Endothelial cell of umbilical vein (primary cell): ENCODE results near the gene HIRA. TPM values are rescaled to one million over a fixed set of nuclear protein-coding genes. Genes with fewer than 3 reads are reported as not detected.

ENCODE experiments used
- BruUV-seq: library from RNA; stranded (reverse); fragments of 400-500 nt; replicated peaks from 2 replicates; lab custom pipeline; 2021; lab: Mats Ljungman, UMichigan
- CTCF ChIA-PET: fragments of 300-600, 350-600 bp; sonication (Branson Sonifier 250); formaldehyde crosslinking; loops from one replicate; lab custom pipeline; 2021; ENCODE audit warnings: antibody characterized with exemption, inconsistent platforms; lab: Charles Lee
- POLR2A ChIA-PET: fragments of 300-600, 350-600 bp; sonication (Branson Sonifier 250); formaldehyde crosslinking; loops from one replicate; lab custom pipeline; 2021; ENCODE audit warnings: antibody characterized with exemption, inconsistent platforms; lab: Charles Lee
- DNase-seq: peaks from one replicate; pipeline ENCODE4 v3.0.0-alpha.2; 2011; ENCODE audit warnings: low read depth, low spot score
- FAIRE-seq: peaks from 2 replicates; lab custom pipeline; 2011; peaks lifted over from hg19 to GRCh38; lab: Jason Lieb, UNC
- H2AFZ ChIP-seq: 2 replicates; pipeline ENCODE4 v1.6.0; 2012; ENCODE audit warnings: low read depth, low read length, control low read depth, inconsistent platforms
- H3K27ac ChIP-seq: 2 replicates; pipeline ENCODE4 v1.5.1; 2011; ENCODE audit warnings: low read depth, mild to moderate bottlenecking, control low read depth, low read length, moderate library complexity; ENCODE audit not compliant: insufficient read depth
- H3K27me3 ChIP-seq, 2 experiments: 2 replicates each; pipeline versions ENCODE4 v1.6.0 to v1.6.1; 2011; ENCODE audit warnings: low read length in 2 of 2, mixed read lengths in 1 of 2; ENCODE audit not compliant: control insufficient read depth in 2 of 2, insufficient read depth in 2 of 2
- H3K36me3 ChIP-seq, 2 experiments: 2 replicates in 1 of 2; 3 replicates in 1 of 2; pipeline ENCODE4 v1.5.1; 2011; ENCODE audit warnings: low read length in 2 of 2, mild to moderate bottlenecking in 1 of 2, moderate library complexity in 1 of 2; ENCODE audit not compliant: control insufficient read depth in 2 of 2, insufficient read depth in 2 of 2; ENCODE audit errors: extremely low read depth in 1 of 2
- H3K4me1 ChIP-seq: 3 replicates; pipeline ENCODE4 v1.5.1; 2011; ENCODE audit warnings: mild to moderate bottlenecking, low read length; ENCODE audit not compliant: control insufficient read depth, insufficient read depth; ENCODE audit errors: extremely low read depth
- H3K4me2 ChIP-seq: 2 replicates; pipeline ENCODE4 v1.6.1; 2011; ENCODE audit warnings: low read length, control low read depth, mixed read lengths; ENCODE audit not compliant: insufficient read depth
- H3K4me3 ChIP-seq, 3 experiments: fragments of 200-600 bp in 1 of 3; sonication (generic), shearing (Covaris generic) in 1 of 3; replicated peaks in 1 of 3; 2 replicates each; pipeline ENCODE4 v1.5.1; 2011 to 2016; ENCODE audit warnings: control low read depth in 3 of 3, low read length in 3 of 3, mild to moderate bottlenecking in 2 of 3, inconsistent platforms in 1 of 3, low read depth in 1 of 3, moderate library complexity in 1 of 3; ENCODE audit not compliant: insufficient read depth in 1 of 3
- H3K79me2 ChIP-seq: 2 replicates; pipeline ENCODE4 v1.6.0; 2012; ENCODE audit warnings: low read length, inconsistent platforms; ENCODE audit not compliant: control insufficient read depth, insufficient read depth
- H3K9ac ChIP-seq: replicated peaks from 2 replicates; pipeline ENCODE3; 2011; ENCODE audit warnings: low read length, control low read depth; ENCODE audit not compliant: insufficient read depth; ENCODE audit errors: extremely low read depth
- H3K9me1 ChIP-seq: replicated peaks from 3 replicates; pipeline ENCODE4 v1.6.0; 2011; ENCODE audit warnings: mild to moderate bottlenecking, low read length; ENCODE audit not compliant: control insufficient read depth, insufficient read depth; ENCODE audit errors: extremely low read depth
- H3K9me3 ChIP-seq: replicated peaks from 2 replicates; pipeline ENCODE4 v1.5.1; 2012; ENCODE audit warnings: low read length, inconsistent platforms; ENCODE audit not compliant: control insufficient read depth, insufficient read depth
- H4K20me1 ChIP-seq: replicated peaks from 2 replicates; pipeline ENCODE3; 2011; ENCODE audit warnings: mild to moderate bottlenecking, low read length; ENCODE audit not compliant: control insufficient read depth, insufficient read depth; ENCODE audit errors: extremely low read depth
- CTCF ChIP-seq, 2 donors: IDR thresholded peaks; 1 replicate in 1 of 2; 2 replicates in 1 of 2; pipeline ENCODE4 v1.5.1; 2011; ENCODE audit warnings: low read length in 2 of 2, mild to moderate bottlenecking in 2 of 2, moderate library complexity in 2 of 2, control low read depth in 1 of 2, inconsistent platforms in 1 of 2, low read depth in 1 of 2; ENCODE audit not compliant: insufficient read depth in 1 of 2; ENCODE audit errors: extremely low read depth in 1 of 2
- EZH2 ChIP-seq: IDR thresholded peaks from 2 replicates; pipeline ENCODE4 v1.6.1; 2012; ENCODE audit warnings: borderline replicate concordance, low read depth, mild to moderate bottlenecking, moderate library complexity, low read length, inconsistent platforms; ENCODE audit not compliant: severe bottlenecking
- FOS ChIP-seq: IDR thresholded peaks from 2 replicates; pipeline ENCODE4 v1.6.1; 2011; ENCODE audit warnings: mild to moderate bottlenecking, low read length, moderate library complexity, borderline replicate concordance; ENCODE audit not compliant: insufficient read depth
- GATA2 ChIP-seq: IDR thresholded peaks from 2 replicates; pipeline ENCODE4 v1.7.0; 2011; ENCODE audit warnings: low read depth, mild to moderate bottlenecking, moderate library complexity, mixed read lengths, low read length; ENCODE audit not compliant: insufficient read length, insufficient read depth
- JUN ChIP-seq: IDR thresholded peaks from 2 replicates; pipeline ENCODE4 v1.6.1; 2011; ENCODE audit warnings: borderline replicate concordance, low read depth; ENCODE audit not compliant: insufficient read length, insufficient read depth
- MAX ChIP-seq: IDR thresholded peaks from 2 replicates; pipeline ENCODE4 v1.6.1; 2011; ENCODE audit not compliant: insufficient read depth, insufficient read length
- MYC ChIP-seq: IDR thresholded peaks from one replicate; pipeline ENCODE4 v1.6.1; 2011; ENCODE audit warnings: mild to moderate bottlenecking, low read depth, low read length
- POLR2A ChIP-seq: IDR thresholded peaks from 2 replicates; pipeline ENCODE4 v1.6.1; 2012; ENCODE audit warnings: low read depth, mild to moderate bottlenecking, control low read depth, low read length
- POLR2AphosphoS5 ChIP-seq: IDR thresholded peaks from 2 replicates; pipeline ENCODE4 v1.6.1; 2012; ENCODE audit warnings: low read depth, mild to moderate bottlenecking, control low read depth, low read length, moderate library complexity; ENCODE audit not compliant: insufficient read depth
- dilution Hi-C: fragments of 300-500 bp; cut with MboI; formaldehyde crosslinking; loops from one replicate; pipeline ENCODE4 v1.15.0; 2019; ENCODE audit warnings: low sequenced_read_pairs; ENCODE audit not compliant: extremely low pct_ligation_motif_present
- intact Hi-C: fragments of 100-400 bp; cut with micrococcal nuclease; formaldehyde crosslinking; loops from one replicate; pipeline ENCODE4 v1.10.0; 2022
- polyA plus RNA-seq, 4 experiments: library from polyadenylated mRNA; depleted of rRNA in 3 of 4; stranded (reverse) in 3 of 4; unstranded in 1 of 4; fragments of >200 nt; gene quantifications; 2 replicates each; pipeline versions ENCODE4 v1.2.1 to v1.2.3, GENCODE V29; 2011 to 2012; ENCODE audit warnings: missing spikeins in 1 of 4
- total RNA-seq: library from RNA; stranded (reverse); gene quantifications from 2 replicates; pipeline ENCODE4 v1.2.3, GENCODE V29; 2021

The HIRA gene
- total and polyA plus RNA-seq, 2 donors (not counting 3 experiments of a cell fraction or from before 2014, with no cell fraction given), result 17.3 to 27.7 TPM

DNA sequence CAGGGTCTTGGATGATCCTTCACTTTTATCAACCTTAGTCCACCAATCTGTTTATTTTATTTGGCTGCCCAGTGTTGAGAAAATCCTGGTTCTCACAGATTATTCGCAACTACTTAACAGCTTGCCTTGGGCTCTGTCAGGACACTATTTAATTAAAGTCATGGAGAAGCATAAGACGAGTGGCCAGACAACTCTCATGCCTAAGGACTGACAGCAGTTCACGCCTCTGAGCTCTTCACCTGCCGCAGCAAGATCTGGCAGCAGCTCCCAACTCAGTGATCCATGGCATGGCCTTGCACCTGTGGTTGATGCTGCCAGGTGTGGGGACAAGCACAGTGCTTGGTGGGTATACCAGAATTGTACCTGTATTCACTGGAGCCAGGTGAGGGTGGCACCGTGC is 37.8 kb downstream of the HIRA start:
- Histone ChIP-seq H3K36me3 (peaks cover 23 to 37% of the 10 kb centered on the region in 2 experiments), H3K79me2 (no peaks in the 10 kb centered on the region), H3K9me1 (no peaks in the 10 kb centered on the region), H3K27ac (no peak overlapping the region), H3K27me3 (no peaks in the 10 kb centered on the region), H3K9ac (no peak overlapping the region), H3K4me3 (no peak overlapping the region), H3K4me1 (no peaks in the 10 kb centered on the region), H2AFZ (no peak overlapping the region), H3K9me3 (no peaks in the 10 kb centered on the region), H4K20me1 (no peaks in the 10 kb centered on the region), H3K4me2 (no peak overlapping the region)
- CTCF ChIA-PET, result interaction anchor here (0.8 to 1.4 kb wide), 3 partner anchors 10 to 249 kb away, joined by 3 to 4 read pairs (median 3); partner anchors contain the start of gene ESS2
- no peak for TF ChIP-seq POLR2A
- no peak for TF ChIP-seq MYC
- no peak for TF ChIP-seq POLR2AphosphoS5
- TF ChIP-seq MAX, result no peak
- TF ChIP-seq GATA2, result no peak
- no peak for TF ChIP-seq JUN
- TF ChIP-seq CTCF (IDR thresholded peaks at IDR 0.05; ENCODE audit: extremely low read depth in 1 of 2, insufficient read depth in 1 of 2, low read depth in 1 of 2, low read length in 2 of 2), result no peak
- TF ChIP-seq FOS, result no peak
- no peak for TF ChIP-seq EZH2
- FAIRE-seq, result no peak
- POLR2A ChIA-PET, result no interaction called here
- no peak for DNase-seq
- dilution Hi-C loops, result no loop called here
- no TSS peak for BruUV-seq
- intact Hi-C loops, result no loop called here
